ENCODE measurements around the gene DUSP22. TPM values are rescaled to one million over a fixed set of nuclear protein-coding genes. Genes with fewer than 3 reads are reported as not detected.

The DUSP22 gene
- total RNA-seq, 1 donor from 2014 or later, result 61.2 TPM

- ATAC-seq, result peak; percentile 1
- intact Hi-C loops (cut with DNase I), result no loop called here
Observed at GRCh38 chr6:347951-348859, 55.9 kb downstream of the DUSP22 start.

GRCh38 chr6:348860-349396 is 56.6 kb downstream of the DUSP22 start:
- ATAC-seq (peak; percentile 8), DNase-seq (peak; percentile 70)
- H3K27me3 ChIP-seq, result no peaks in the 10 kb centered on the region
- H3K27ac ChIP-seq, result no peak overlapping the region
- no peak for TF ChIP-seq CTCF (IDR thresholded peaks at IDR 0.05)
- intact Hi-C loops (cut with DNase I), result no loop called here
- H3K36me3 ChIP-seq, result peaks cover 22% of the 10 kb centered on the region
- H3K4me1 ChIP-seq, result no peaks in the 10 kb centered on the region
- no peaks in the 10 kb centered on the region for H3K9me3 ChIP-seq
- no peak overlapping the region for H3K4me3 ChIP-seq

More at GRCh38 chr6:347951-348859, 55.9 kb downstream of the DUSP22 start:
- Histone ChIP-seq H3K27me3 (no peaks in the 10 kb centered on the region), H3K4me3 (no peak overlapping the region), H3K9me3 (no peaks in the 10 kb centered on the region), H3K36me3 (peaks cover 22% of the 10 kb centered on the region), H3K4me1 (no peaks in the 10 kb centered on the region), H3K27ac (no peak overlapping the region)
- TF ChIP-seq CTCF (IDR thresholded peaks at IDR 0.05), result no peak
- DNase-seq, result peak; percentile 65

GRCh38 chr6:349491-349921 is 57.2 kb downstream of the DUSP22 start:
- no peak for TF ChIP-seq CTCF (IDR thresholded peaks at IDR 0.05)
- no peak overlapping the region for H3K27ac ChIP-seq
- H3K4me1 ChIP-seq, result no peaks in the 10 kb centered on the region
- no peaks in the 10 kb centered on the region for H3K27me3 ChIP-seq
- peak; percentile 1 for ATAC-seq
- peak; percentile 61 for DNase-seq
- no peak overlapping the region for H3K4me3 ChIP-seq
- H3K9me3 ChIP-seq, result no peaks in the 10 kb centered on the region
- intact Hi-C loops (cut with DNase I), result no loop called here
- peaks cover 22% of the 10 kb centered on the region for H3K36me3 ChIP-seq

- TF ChIP-seq CTCF (IDR thresholded peaks at IDR 0.05), result no peak
- Histone ChIP-seq H3K9me3 (no peaks in the 10 kb centered on the region), H3K27ac (no peak overlapping the region), H3K27me3 (no peaks in the 10 kb centered on the region), H3K4me1 (no peaks in the 10 kb centered on the region), H3K4me3 (no peak overlapping the region), H3K36me3 (peaks cover 22% of the 10 kb centered on the region)
- ATAC-seq (no peak), DNase-seq (peak; percentile 48)
- intact Hi-C loops (cut with DNase I), result no loop called here
Observed at GRCh38 chr6:350371-350770, 58.1 kb downstream of the DUSP22 start.

- TF ChIP-seq CTCF (IDR thresholded peaks at IDR 0.05), result no peak
- Histone ChIP-seq H3K4me1 (no peaks in the 10 kb centered on the region), H3K4me3 (no peak overlapping the region), H3K9me3 (no peaks in the 10 kb centered on the region), H3K27me3 (no peaks in the 10 kb centered on the region), H3K36me3 (peaks cover 22% of the 10 kb centered on the region), H3K27ac (no peak overlapping the region)
- intact Hi-C loops (cut with DNase I), result no loop called here
- DNase-seq (peak; percentile 48), ATAC-seq (no peak)
Observed at GRCh38 chr6:351011-351866, 59.0 kb downstream of the DUSP22 start.
